BJ (cell line): ENCODE measurements around the gene SULT1C2. TPM values are rescaled to one million over a fixed set of nuclear protein-coding genes. Genes with fewer than 3 reads are reported as not detected.

Experiments used
- CTCF ChIA-PET: fragments of 350-600 bp; formaldehyde crosslinking; extraction: SDS; loops from one replicate; lab custom pipeline; 2021; ENCODE audit warnings: antibody characterized with exemption, inconsistent platforms; lab: Yijun Ruan, JAX
- POLR2A ChIA-PET: fragments of 300-600 bp; sonication (Branson Sonifier 250); formaldehyde crosslinking; extraction: SDS; loops from one replicate; lab custom pipeline; 2021; ENCODE audit warnings: antibody characterized with exemption; lab: Charles Lee
- DNase-seq: peaks from one replicate; pipeline ENCODE4 v3.0.0-alpha.2; 2011; ENCODE audit warnings: low read depth
- H3K27me3 ChIP-seq: 2 replicates; pipeline ENCODE4 v1.6.0; 2011; ENCODE audit warnings: low read length; ENCODE audit not compliant: control insufficient read depth, insufficient read depth
- H3K36me3 ChIP-seq: 2 replicates; pipeline ENCODE4 v1.5.1; 2011; ENCODE audit warnings: low read length; ENCODE audit not compliant: control insufficient read depth, insufficient read depth
- H3K4me3 ChIP-seq: 2 replicates; pipeline ENCODE4 v1.5.1; 2011; ENCODE audit warnings: low read depth, mild to moderate bottlenecking, control low read depth, low read length
- polyA plus RNA-seq: library from polyadenylated mRNA; depleted of rRNA; stranded (reverse); fragments of >200 nt; gene quantifications from 2 replicates; pipeline ENCODE4 v1.2.3, GENCODE V29; 2011
- TF ChIP-seq, protein P1 (sequence below): IDR thresholded peaks from 2 replicates; pipeline ENCODE4 v1.5.1; 2011; ENCODE audit warnings: low read depth, mild to moderate bottlenecking, control low read depth, inconsistent platforms, low read length, moderate library complexity; ENCODE audit not compliant: insufficient read depth

Gene SULT1C2
- polyA plus RNA-seq, 1 experiment, result not detected

DNA sequence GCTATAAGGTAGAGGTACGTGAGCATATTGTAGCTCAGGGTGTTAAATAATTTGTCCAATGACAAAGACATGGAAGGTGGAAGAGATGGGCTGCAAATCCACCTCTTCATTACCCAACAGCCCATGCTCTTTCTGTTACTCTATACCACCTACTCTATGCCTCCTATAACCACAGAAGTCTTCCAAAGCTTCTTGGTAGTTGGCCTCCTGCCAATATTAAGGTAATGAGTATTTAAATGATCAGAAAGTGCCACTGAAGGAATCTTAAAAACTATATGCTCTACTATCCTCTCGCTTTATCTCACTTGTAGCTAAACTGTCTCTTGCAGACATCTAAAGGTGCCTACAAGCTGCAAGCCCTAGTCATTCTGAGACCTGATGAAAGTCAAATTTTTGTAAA is 41.1 kb downstream of the SULT1C2 start:
- Histone ChIP-seq H3K36me3 (no peaks in the 10 kb centered on the region), H3K27me3 (0 out of 2 replicates have a peak, but pooled peaks cover 2% of the 10 kb centered on the region), H3K4me3 (no peak overlapping the region)
- ChIA-PET POLR2A (no interaction called here), CTCF (no interaction called here)
- TF ChIP-seq, protein P1, sequence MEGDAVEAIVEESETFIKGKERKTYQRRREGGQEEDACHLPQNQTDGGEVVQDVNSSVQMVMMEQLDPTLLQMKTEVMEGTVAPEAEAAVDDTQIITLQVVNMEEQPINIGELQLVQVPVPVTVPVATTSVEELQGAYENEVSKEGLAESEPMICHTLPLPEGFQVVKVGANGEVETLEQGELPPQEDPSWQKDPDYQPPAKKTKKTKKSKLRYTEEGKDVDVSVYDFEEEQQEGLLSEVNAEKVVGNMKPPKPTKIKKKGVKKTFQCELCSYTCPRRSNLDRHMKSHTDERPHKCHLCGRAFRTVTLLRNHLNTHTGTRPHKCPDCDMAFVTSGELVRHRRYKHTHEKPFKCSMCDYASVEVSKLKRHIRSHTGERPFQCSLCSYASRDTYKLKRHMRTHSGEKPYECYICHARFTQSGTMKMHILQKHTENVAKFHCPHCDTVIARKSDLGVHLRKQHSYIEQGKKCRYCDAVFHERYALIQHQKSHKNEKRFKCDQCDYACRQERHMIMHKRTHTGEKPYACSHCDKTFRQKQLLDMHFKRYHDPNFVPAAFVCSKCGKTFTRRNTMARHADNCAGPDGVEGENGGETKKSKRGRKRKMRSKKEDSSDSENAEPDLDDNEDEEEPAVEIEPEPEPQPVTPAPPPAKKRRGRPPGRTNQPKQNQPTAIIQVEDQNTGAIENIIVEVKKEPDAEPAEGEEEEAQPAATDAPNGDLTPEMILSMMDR, result no peak
- DNase-seq, result no peak

DNA sequence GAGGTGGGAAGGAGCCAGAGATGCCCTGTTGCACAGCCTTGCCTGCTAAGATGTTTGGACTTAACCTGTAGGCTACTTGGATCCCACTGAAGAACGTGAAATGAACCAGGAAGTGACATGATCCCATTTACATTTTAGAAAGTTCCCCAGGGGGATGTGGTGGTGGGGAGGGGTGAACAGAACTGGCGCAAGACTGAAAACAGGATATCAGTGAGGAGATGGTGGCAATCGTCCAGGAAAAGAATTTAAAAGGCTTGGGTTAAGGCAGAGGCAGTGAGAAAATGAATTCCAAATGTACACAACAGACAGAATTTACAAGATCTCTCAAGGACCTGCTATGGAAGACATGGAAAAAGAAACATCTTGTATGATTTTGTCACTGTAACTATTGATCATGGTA is 42.3 kb downstream of the SULT1C2 start:
- CTCF ChIA-PET, result no interaction called here
- POLR2A ChIA-PET, result no interaction called here
- Histone ChIP-seq H3K4me3 (no peak overlapping the region), H3K27me3 (0 out of 2 replicates have a peak, but pooled peaks cover 2% of the 10 kb centered on the region), H3K36me3 (no peaks in the 10 kb centered on the region)
- DNase-seq, result no peak
- TF ChIP-seq, protein P1, result no peak

DNA sequence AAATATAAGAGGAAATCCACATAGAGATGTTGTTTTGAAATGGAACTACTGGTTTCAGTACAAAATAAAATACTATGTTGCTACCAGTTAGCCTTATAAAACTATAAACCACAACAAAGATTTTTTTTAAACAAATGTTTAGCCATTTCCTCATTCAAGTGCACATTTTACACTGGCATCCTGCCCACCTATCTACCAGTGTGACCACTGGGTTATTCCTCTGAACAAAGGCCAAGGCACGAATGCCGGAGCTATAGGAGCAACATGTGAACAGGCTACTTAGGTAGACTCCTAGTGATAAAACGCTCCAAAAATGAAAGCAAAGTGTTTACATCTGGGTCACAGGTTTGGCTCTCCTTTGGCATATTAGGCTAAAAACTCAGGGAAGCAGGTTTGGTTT is 57.3 kb downstream of the SULT1C2 start:
- H3K36me3 ChIP-seq, result no peaks in the 10 kb centered on the region
- DNase-seq, result no peak
- CTCF ChIA-PET, result interaction anchor here (1.7 kb wide), 1 partner anchor 152 kb away, joined by 3 read pairs; no protein-coding TSS in a partner anchor
- peaks cover 8% of the 10 kb centered on the region for H3K27me3 ChIP-seq
- no peak overlapping the region for H3K4me3 ChIP-seq
- TF ChIP-seq, protein P1, result no peak
- POLR2A ChIA-PET, result no interaction called here

DNA sequence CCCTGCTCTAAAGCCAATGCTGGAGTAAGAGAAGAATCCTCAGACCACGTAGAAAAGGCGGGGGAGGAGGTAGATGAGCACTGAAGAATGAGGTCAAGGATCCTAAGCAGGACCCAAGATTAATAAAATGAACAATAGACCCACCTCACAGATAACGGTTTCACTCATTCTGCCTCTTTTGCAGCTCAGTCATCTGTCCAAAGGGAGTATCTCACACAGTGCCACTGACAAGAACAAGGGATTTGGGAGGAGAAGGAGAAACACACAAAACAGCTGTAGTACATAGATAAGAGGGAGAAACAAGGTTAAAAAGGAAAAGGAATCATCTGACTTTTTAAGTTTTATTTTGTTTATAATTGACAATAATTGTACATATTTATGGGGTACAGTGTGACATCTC is 58.1 kb downstream of the SULT1C2 start:
- H3K36me3 ChIP-seq, result no peaks in the 10 kb centered on the region
- no peak for DNase-seq
- TF ChIP-seq, protein P1, result no peak
- POLR2A ChIA-PET, result no interaction called here
- no peak overlapping the region for H3K4me3 ChIP-seq
- H3K27me3 ChIP-seq, result peaks cover 8% of the 10 kb centered on the region
- CTCF ChIA-PET, result no interaction called here

DNA sequence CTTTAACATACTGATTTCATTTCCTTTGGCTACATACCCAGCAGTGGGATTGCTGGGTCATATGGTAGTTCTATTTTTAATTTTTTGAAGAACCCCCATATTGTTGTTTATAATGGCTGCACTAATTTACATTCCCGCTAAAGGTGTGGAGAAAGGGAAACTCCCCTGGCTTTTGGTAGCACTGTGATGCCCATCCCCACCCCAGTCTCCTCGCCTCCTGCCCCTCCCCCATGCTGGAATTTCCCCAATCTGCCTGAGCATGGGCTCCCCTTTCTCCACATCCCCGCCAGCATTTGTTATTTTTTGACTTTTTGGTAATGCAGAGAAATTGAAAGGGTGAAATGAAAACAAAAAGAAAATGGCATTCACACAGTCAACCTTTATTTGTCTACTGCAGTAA is 59.1 kb downstream of the SULT1C2 start:
- CTCF ChIA-PET, result no interaction called here
- POLR2A ChIA-PET, result no interaction called here
- TF ChIP-seq, protein P1, result no peak
- H3K27me3 ChIP-seq, result peaks cover 8% of the 10 kb centered on the region
- no peaks in the 10 kb centered on the region for H3K36me3 ChIP-seq
- no peak for DNase-seq
- H3K4me3 ChIP-seq, result no peak overlapping the region
